Panc1 (cell line): Measurements from ENCODE around the gene TFPI2.

Experiments
- POLR2AphosphoS5 ChIP-seq: IDR thresholded peaks from 2 replicates; pipeline ENCODE4 v1.6.1; 2012; ENCODE audit warnings: mild to moderate bottlenecking, low read depth, low read length, moderate library complexity
- TF ChIP-seq, protein P1 (sequence below): fragments of 450-650 bp; IDR thresholded peaks from 2 replicates; pipeline ENCODE4 v1.5.1; 2017; ENCODE audit warnings: mild to moderate bottlenecking
- TF ChIP-seq, protein P2 (sequence below), 2 experiments: IDR thresholded peaks; 2 replicates each; pipeline ENCODE4 v1.6.1; 2011 to 2012; ENCODE audit warnings: low read depth in 2 of 2, control low read depth in 1 of 2, low read length in 1 of 2, mild to moderate bottlenecking in 1 of 2, moderate library complexity in 1 of 2; ENCODE audit not compliant: insufficient read depth in 1 of 2

DNA sequence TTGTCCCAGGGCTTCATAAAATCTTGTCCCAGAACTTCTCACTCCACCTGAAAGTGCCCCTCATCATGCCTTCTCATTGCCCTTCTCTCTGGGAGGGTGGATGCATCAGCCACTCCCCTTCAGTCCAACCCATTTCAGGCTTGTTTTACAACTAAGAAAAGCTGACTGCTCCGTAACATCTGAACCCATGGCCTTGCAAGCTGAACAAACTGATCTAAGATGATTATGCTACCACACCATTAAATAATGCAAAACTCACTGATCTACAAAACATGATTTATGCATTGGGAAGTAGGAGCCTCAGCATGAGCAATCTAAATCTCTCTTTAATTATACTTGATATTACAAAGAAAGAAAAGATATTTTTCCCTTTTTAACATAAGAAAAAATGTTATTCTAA lies 34.8 kb downstream of the TFPI2 start:
- TF ChIP-seq POLR2AphosphoS5: no peak
- TF ChIP-seq, protein P1, sequence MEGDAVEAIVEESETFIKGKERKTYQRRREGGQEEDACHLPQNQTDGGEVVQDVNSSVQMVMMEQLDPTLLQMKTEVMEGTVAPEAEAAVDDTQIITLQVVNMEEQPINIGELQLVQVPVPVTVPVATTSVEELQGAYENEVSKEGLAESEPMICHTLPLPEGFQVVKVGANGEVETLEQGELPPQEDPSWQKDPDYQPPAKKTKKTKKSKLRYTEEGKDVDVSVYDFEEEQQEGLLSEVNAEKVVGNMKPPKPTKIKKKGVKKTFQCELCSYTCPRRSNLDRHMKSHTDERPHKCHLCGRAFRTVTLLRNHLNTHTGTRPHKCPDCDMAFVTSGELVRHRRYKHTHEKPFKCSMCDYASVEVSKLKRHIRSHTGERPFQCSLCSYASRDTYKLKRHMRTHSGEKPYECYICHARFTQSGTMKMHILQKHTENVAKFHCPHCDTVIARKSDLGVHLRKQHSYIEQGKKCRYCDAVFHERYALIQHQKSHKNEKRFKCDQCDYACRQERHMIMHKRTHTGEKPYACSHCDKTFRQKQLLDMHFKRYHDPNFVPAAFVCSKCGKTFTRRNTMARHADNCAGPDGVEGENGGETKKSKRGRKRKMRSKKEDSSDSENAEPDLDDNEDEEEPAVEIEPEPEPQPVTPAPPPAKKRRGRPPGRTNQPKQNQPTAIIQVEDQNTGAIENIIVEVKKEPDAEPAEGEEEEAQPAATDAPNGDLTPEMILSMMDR: no peak
- TF ChIP-seq, protein P2, sequence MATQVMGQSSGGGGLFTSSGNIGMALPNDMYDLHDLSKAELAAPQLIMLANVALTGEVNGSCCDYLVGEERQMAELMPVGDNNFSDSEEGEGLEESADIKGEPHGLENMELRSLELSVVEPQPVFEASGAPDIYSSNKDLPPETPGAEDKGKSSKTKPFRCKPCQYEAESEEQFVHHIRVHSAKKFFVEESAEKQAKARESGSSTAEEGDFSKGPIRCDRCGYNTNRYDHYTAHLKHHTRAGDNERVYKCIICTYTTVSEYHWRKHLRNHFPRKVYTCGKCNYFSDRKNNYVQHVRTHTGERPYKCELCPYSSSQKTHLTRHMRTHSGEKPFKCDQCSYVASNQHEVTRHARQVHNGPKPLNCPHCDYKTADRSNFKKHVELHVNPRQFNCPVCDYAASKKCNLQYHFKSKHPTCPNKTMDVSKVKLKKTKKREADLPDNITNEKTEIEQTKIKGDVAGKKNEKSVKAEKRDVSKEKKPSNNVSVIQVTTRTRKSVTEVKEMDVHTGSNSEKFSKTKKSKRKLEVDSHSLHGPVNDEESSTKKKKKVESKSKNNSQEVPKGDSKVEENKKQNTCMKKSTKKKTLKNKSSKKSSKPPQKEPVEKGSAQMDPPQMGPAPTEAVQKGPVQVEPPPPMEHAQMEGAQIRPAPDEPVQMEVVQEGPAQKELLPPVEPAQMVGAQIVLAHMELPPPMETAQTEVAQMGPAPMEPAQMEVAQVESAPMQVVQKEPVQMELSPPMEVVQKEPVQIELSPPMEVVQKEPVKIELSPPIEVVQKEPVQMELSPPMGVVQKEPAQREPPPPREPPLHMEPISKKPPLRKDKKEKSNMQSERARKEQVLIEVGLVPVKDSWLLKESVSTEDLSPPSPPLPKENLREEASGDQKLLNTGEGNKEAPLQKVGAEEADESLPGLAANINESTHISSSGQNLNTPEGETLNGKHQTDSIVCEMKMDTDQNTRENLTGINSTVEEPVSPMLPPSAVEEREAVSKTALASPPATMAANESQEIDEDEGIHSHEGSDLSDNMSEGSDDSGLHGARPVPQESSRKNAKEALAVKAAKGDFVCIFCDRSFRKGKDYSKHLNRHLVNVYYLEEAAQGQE (IDR thresholded peaks at IDR 0.05; ENCODE audit: insufficient read depth in 1 of 2, low read depth in 2 of 2, low read length in 1 of 2): no peak
